Measurements from ENCODE around the gene PIGK.

DNA sequence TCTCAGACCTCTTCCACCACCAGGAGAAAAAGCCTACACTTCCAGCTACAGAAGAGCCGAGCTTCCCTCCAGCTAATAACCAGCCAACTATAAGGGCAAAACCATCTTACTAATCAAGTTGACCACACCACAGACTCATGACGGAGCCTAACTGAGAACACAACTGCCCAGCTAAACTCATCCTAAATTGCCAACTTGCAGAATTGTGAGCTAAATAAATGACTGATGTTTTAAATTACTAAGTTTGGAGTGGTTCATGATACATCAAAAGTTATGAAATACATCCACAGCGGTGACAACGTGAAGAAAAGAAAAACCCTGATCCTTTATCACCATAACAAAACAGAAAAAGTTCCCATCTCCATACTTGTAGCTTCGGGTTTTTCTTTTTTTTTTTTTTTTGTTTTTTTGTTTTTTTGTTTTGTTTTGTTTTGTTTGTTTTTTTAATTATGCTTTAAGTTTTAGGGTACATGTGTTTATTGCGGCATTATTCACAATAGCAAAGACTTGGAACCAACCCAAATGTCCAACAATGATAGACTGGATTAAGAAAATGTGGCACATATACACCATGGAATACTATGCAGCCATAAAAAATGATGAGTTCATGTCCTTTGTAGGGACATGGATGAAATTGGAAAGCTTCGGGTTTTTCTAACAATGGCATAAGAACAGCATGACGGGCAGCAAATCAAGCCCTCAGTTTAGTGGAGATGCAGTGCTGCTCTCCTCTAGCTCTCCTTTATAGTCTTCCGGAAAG lies 122.6 kb downstream of the PIGK start:
- TF ChIP-seq, protein P1, sequence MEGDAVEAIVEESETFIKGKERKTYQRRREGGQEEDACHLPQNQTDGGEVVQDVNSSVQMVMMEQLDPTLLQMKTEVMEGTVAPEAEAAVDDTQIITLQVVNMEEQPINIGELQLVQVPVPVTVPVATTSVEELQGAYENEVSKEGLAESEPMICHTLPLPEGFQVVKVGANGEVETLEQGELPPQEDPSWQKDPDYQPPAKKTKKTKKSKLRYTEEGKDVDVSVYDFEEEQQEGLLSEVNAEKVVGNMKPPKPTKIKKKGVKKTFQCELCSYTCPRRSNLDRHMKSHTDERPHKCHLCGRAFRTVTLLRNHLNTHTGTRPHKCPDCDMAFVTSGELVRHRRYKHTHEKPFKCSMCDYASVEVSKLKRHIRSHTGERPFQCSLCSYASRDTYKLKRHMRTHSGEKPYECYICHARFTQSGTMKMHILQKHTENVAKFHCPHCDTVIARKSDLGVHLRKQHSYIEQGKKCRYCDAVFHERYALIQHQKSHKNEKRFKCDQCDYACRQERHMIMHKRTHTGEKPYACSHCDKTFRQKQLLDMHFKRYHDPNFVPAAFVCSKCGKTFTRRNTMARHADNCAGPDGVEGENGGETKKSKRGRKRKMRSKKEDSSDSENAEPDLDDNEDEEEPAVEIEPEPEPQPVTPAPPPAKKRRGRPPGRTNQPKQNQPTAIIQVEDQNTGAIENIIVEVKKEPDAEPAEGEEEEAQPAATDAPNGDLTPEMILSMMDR (IDR thresholded peaks at IDR 0.05): no peak
- TF ChIP-seq POLR2A (IDR thresholded peaks at IDR 0.05) (no peak), EP300 (IDR thresholded peaks at IDR 0.05) (no peak)

All from tibial nerve (tissue), 4 donors.